GM12878 (cell line): Measurements from ENCODE around the gene IGF2R. TPM values are rescaled to one million over a fixed set of nuclear protein-coding genes. Genes with fewer than 3 reads are reported as not detected.

Experiments
- ATAC-seq: fragments of 200-7000 bp; cut with Tn5 transposase; 3 replicates; pipeline ENCODE4 v1.9.1; 2020; ENCODE audit warnings: mild to moderate bottlenecking, moderate library complexity
- BruUV-seq: library from RNA; stranded (reverse); fragments of 400-500 nt; replicated peaks from 2 replicates; lab custom pipeline; 2021; lab: Mats Ljungman, UMichigan
- CTCF ChIA-PET: fragments of 300-600 bp; sonication (Branson Sonifier 250); formaldehyde crosslinking; extraction: SDS; loops from one replicate; lab custom pipeline; 2021; ENCODE audit warnings: inconsistent platforms; lab: Yijun Ruan, JAX
- POLR2A ChIA-PET: fragments of 350-600 bp; formaldehyde crosslinking; extraction: SDS; loops from one replicate; lab custom pipeline; 2021; ENCODE audit warnings: inconsistent platforms; lab: Charles Lee
- RAD21 ChIA-PET: fragments of 300-600 bp; sonication (Branson Sonifier 250); formaldehyde crosslinking; loops from one replicate; lab custom pipeline; 2023; ENCODE audit warnings: antibody characterized with exemption; ENCODE audit not compliant: unreplicated experiment; lab: Charles Lee
- SMC1A ChIA-PET: fragments of 300-600 bp; sonication (Branson Sonifier 250); formaldehyde crosslinking; loops from one replicate; lab custom pipeline; 2023; ENCODE audit not compliant: unreplicated experiment, uncharacterized antibody; lab: Charles Lee
- DNase-seq: peaks from one replicate; pipeline ENCODE4 v3.0.0-alpha.2; 2011; ENCODE audit warnings: low read depth, low spot score
- FAIRE-seq: peaks from 3 replicates; lab custom pipeline; 2011; peaks lifted over from hg19 to GRCh38; lab: Jason Lieb, UNC
- H2AFZ ChIP-seq: 2 replicates; pipeline ENCODE4 v1.6.0; 2011; ENCODE audit warnings: low read depth, low read length, control low read depth; ENCODE audit not compliant: control insufficient read depth
- H3K27ac ChIP-seq: 2 replicates; pipeline ENCODE4 v1.5.1; 2011; ENCODE audit warnings: control low read depth; ENCODE audit not compliant: control insufficient read depth, insufficient read depth
- H3K27me3 ChIP-seq, 2 experiments: replicated peaks in 1 of 2; 2 replicates each; pipeline versions ENCODE4 v1.6.0 to v1.6.1; 2011; ENCODE audit warnings: low read length in 1 of 2; ENCODE audit not compliant: control insufficient read depth in 2 of 2, insufficient read depth in 2 of 2
- H3K36me3 ChIP-seq, 2 experiments: 2 replicates each; pipeline ENCODE4 v1.5.1; 2011; ENCODE audit warnings: low read length in 1 of 2; ENCODE audit not compliant: control insufficient read depth in 2 of 2, insufficient read depth in 2 of 2
- H3K4me1 ChIP-seq: 2 replicates; pipeline ENCODE4 v1.6.1; 2011; ENCODE audit warnings: mild to moderate bottlenecking, low read length, moderate library complexity, mixed read lengths; ENCODE audit not compliant: control insufficient read depth, insufficient read depth
- H3K4me2 ChIP-seq: 2 replicates; pipeline ENCODE4 v1.6.0; 2011; ENCODE audit warnings: control low read depth; ENCODE audit not compliant: control insufficient read depth, insufficient read depth
- H3K4me3 ChIP-seq: fragments of 200-600 bp; sonication (generic); 2 replicates; pipeline ENCODE4 v1.5.1; 2016
- H3K79me2 ChIP-seq: 2 replicates; pipeline ENCODE4 v1.6.0; 2011; ENCODE audit warnings: low read length; ENCODE audit not compliant: control insufficient read depth, insufficient read depth
- H3K9ac ChIP-seq: 2 replicates; pipeline ENCODE4 v1.8.0; 2011; ENCODE audit warnings: low read length, control low read depth, mixed read lengths; ENCODE audit not compliant: control insufficient read depth, insufficient read depth
- H3K9me3 ChIP-seq: replicated peaks from 3 replicates; pipeline ENCODE4 v1.5.1; 2011; ENCODE audit warnings: mild to moderate bottlenecking, low read length; ENCODE audit not compliant: control insufficient read depth, insufficient read depth
- H4K20me1 ChIP-seq: 2 replicates; pipeline ENCODE4 v1.6.0; 2011; ENCODE audit not compliant: control insufficient read depth, insufficient read depth
- BACH1 ChIP-seq: fragments of 450-650 bp; IDR thresholded peaks from 2 replicates; pipeline ENCODE4 v1.6.1; 2017; ENCODE audit warnings: mild to moderate bottlenecking, borderline replicate concordance
- BCL3 ChIP-seq: IDR thresholded peaks from 2 replicates; pipeline ENCODE4 v1.6.1; 2011; ENCODE audit warnings: borderline replicate concordance, low read depth, mild to moderate bottlenecking, moderate library complexity, low read length; ENCODE audit not compliant: insufficient read depth, poor library complexity, severe bottlenecking
- CBFB ChIP-seq: IDR thresholded peaks from 2 replicates; pipeline ENCODE4 v1.6.1; 2016; ENCODE audit warnings: antibody characterized with exemption, low read depth
- CHD1 ChIP-seq: IDR thresholded peaks from 2 replicates; pipeline ENCODE4 v1.6.1; 2012; ENCODE audit warnings: low read depth, low read length, improper control_type of control experiment
- EGR1 ChIP-seq, 2 experiments: IDR thresholded peaks; 1 replicate in 1 of 2; 2 replicates in 1 of 2; pipeline ENCODE4 v1.6.1; 2011 to 2012; ENCODE audit warnings: low read depth in 2 of 2, low read length in 2 of 2, borderline replicate concordance in 1 of 2, mild to moderate bottlenecking in 1 of 2, moderate library complexity in 1 of 2
- EZH2 ChIP-seq: IDR thresholded peaks from 2 replicates; pipeline ENCODE4 v1.6.1; 2012; ENCODE audit warnings: low read depth, mild to moderate bottlenecking, control low read depth, inconsistent platforms, low read length, borderline replicate concordance; ENCODE audit not compliant: control insufficient read depth
- HDAC6 ChIP-seq: fragments of 200-600 bp; sonication (generic); IDR thresholded peaks from one replicate; pipeline ENCODE4 v1.8.0; 2017; ENCODE audit warnings: antibody characterized with exemption; ENCODE audit not compliant: unreplicated experiment
- IKZF1 ChIP-seq: fragments of 450-650 bp; conservative IDR thresholded peaks from 2 replicates; pipeline ENCODE4 v1.6.1; 2017; ENCODE audit warnings: antibody characterized with exemption, mild to moderate bottlenecking
- MXI1 ChIP-seq: fragments of 150-350 bp; IDR thresholded peaks from 2 replicates; pipeline ENCODE4 v1.6.1; 2011; ENCODE audit warnings: low read depth, mild to moderate bottlenecking, inconsistent platforms, low read length, improper control_type of control experiment
- PAX5 ChIP-seq: IDR thresholded peaks from 2 replicates; pipeline ENCODE4 v1.6.1; 2011; ENCODE audit warnings: low read depth, low read length, borderline replicate concordance
- PML ChIP-seq: IDR thresholded peaks from 2 replicates; pipeline ENCODE4 v1.6.1; 2012; ENCODE audit warnings: low read length, inconsistent platforms
- POU2F2 ChIP-seq: IDR thresholded peaks from 3 replicates; pipeline ENCODE4 v1.6.1; 2011; ENCODE audit warnings: low read depth, mild to moderate bottlenecking, low read length, borderline replicate concordance
- RELA ChIP-seq: fragments of 450-650 bp; IDR thresholded peaks from 2 replicates; pipeline ENCODE4 v1.8.0; 2014; ENCODE audit warnings: borderline replicate concordance; ENCODE audit not compliant: partially characterized antibody
- SIN3A ChIP-seq: IDR thresholded peaks from 2 replicates; pipeline ENCODE4 v1.6.1; 2012; ENCODE audit warnings: low read depth, low read length, improper control_type of control experiment
- USF2 ChIP-seq: IDR thresholded peaks from 2 replicates; pipeline ENCODE4 v1.6.1; 2011; ENCODE audit warnings: low read depth, low read length, improper control_type of control experiment, borderline replicate concordance
- WGBS: methylation state at CpG from one replicate; pipeline ENCODE4 v1.1.6; 2016; ENCODE audit warnings: low lambda C conversion rate; ENCODE audit not compliant: insufficient replicate concordance, insufficient coverage; ENCODE audit errors: missing lambda C conversion rate; 5-methylcytosine and 5-hydroxymethylcytosine counted together
- in situ Hi-C: fragments of 300-500 bp; cut with MboI; formaldehyde crosslinking; loops from 9 replicates; pipeline ENCODE4 v1.14.3; 2018; ENCODE audit warnings: mixed read lengths
- intact Hi-C: fragments of 100-400 bp; cut with micrococcal nuclease; formaldehyde crosslinking; loops from one replicate; pipeline ENCODE4 v1.14.2; 2022; ENCODE audit not compliant: unreplicated experiment
- polyA plus RNA-seq, 11 experiments: library from polyadenylated mRNA; depleted of rRNA in 4 of 11; unstranded in 6 of 11; stranded (reverse) in 5 of 11; fragments of >200 nt; fragmentation: Nextera tagmentation in 4 of 11; fragmentation: Illumina TruSeq in 1 of 11; extraction: Ambion mirVana in 4 of 11; extraction: Trizol in 1 of 11; gene quantifications; 1 replicate in 1 of 11; 2 replicates in 10 of 11; pipeline versions ENCODE4 v1.2.1 to v1.2.3, GENCODE V29; 2011 to 2016; ENCODE audit warnings: inconsistent platforms in 2 of 11, missing spikeins in 2 of 11, low read depth in 1 of 11
- total RNA-seq, 4 experiments: library from RNA; depleted of rRNA in 3 of 4; stranded (reverse); fragments of >200 nt in 3 of 4; fragmentation: Illumina TruSeq in 1 of 4; extraction: Trizol in 1 of 4; gene quantifications; 2 replicates each; pipeline versions ENCODE4 v1.2.1 to v1.2.3, GENCODE V29; 2013 to 2021
- TF ChIP-seq, protein P1 (sequence below): fragments of 450-650 bp; IDR thresholded peaks from 2 replicates; pipeline ENCODE4 v1.6.1; 2018; ENCODE audit warnings: mild to moderate bottlenecking, low read depth, moderate library complexity; ENCODE audit not compliant: partially characterized antibody

The IGF2R gene
- total and polyA plus RNA-seq, 10 of the 15 experiments (the other 5 are each of a cell fraction or from before 2014, with no cell fraction given), result 1.00 to 40.1 (median 16.8) TPM

DNA sequence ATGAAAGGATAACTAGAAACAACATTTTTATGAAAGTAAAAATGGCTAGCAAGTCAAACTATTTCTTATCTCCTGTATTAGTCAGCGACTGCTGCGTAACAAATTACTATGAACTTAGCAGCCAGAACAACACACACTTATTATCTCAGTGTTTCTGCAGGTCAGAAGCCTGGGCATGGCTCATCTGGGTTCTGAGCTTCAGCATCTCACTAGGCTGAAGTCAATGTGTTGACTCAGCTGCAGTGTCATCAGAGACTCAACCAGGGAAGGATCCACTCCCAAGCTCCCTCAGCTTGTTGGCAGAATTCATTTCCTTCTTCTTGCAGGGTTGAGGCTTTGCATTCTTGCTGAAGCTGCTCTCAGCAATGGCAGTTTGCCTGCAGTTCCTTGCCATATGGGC, 33.2 kb upstream of the IGF2R start (continued):
- TF ChIP-seq, protein P1, sequence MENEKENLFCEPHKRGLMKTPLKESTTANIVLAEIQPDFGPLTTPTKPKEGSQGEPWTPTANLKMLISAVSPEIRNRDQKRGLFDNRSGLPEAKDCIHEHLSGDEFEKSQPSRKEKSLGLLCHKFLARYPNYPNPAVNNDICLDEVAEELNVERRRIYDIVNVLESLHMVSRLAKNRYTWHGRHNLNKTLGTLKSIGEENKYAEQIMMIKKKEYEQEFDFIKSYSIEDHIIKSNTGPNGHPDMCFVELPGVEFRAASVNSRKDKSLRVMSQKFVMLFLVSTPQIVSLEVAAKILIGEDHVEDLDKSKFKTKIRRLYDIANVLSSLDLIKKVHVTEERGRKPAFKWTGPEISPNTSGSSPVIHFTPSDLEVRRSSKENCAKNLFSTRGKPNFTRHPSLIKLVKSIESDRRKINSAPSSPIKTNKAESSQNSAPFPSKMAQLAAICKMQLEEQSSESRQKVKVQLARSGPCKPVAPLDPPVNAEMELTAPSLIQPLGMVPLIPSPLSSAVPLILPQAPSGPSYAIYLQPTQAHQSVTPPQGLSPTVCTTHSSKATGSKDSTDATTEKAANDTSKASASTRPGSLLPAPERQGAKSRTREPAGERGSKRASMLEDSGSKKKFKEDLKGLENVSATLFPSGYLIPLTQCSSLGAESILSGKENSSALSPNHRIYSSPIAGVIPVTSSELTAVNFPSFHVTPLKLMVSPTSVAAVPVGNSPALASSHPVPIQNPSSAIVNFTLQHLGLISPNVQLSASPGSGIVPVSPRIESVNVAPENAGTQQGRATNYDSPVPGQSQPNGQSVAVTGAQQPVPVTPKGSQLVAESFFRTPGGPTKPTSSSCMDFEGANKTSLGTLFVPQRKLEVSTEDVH, result no peak
- TF ChIP-seq PML (no peak), RELA (no peak), EZH2 (no peak), HDAC6 (no peak), IKZF1 (no peak), BACH1 (no peak), SIN3A (no peak), CBFB (no peak)

DNA sequence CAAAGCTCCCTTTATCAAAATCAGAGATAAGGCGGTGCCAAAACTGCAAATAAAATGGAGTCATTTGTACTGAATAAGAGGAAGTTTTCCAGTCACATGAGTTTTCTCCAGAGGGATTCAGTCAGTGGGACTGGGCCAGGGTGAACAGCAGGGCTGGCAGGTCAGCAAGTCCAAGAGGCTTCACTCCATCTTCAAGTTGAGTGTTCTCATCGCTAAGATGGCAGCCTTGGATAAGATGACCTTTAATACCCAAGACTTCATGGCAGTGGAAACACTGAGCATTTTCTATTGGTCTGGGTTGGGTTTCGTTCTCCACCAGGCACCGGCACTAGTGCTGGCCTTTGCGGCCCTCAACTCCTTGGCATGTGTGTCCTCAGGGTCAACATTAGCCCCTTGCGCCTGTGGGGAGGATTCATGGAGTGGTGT, 29.3 kb upstream of the IGF2R start:
- no peak for ATAC-seq
- Histone ChIP-seq H3K4me3 (no peak overlapping the region), H3K36me3 (no peaks in the 10 kb centered on the region), H3K27ac (no peak overlapping the region), H3K27me3 (no peaks in the 10 kb centered on the region), H3K79me2 (no peaks in the 10 kb centered on the region), H3K9ac (no peak overlapping the region), H2AFZ (no peak overlapping the region), H3K4me1 (no peaks in the 10 kb centered on the region), H3K9me3 (peaks cover 2% of the 10 kb centered on the region; the same call in 1 of the 3 replicates), H3K4me2 (no peak overlapping the region), H4K20me1 (no peaks in the 10 kb centered on the region)
- POLR2A ChIA-PET, result no interaction called here
- in situ Hi-C loops, result loop anchor here (5.0 kb wide), 1 partner anchor 72 kb away; no protein-coding TSS in a partner anchor
- SMC1A ChIA-PET, result interaction anchor here (0.9 to 9.3 kb wide), 5 partner anchors 8 to 150 kb away, joined by 3 to 113 read pairs (median 5); partner anchors contain the start of gene MRPL18
- intact Hi-C loops, result loop anchor here (2.0 kb wide), 1 partner anchor 247 kb away; the partner anchor contains the start of gene SOD2
- RAD21 ChIA-PET, result interaction anchor here (5.2 kb wide), 1 partner anchor 77 kb away, joined by 74 read pairs; no protein-coding TSS in a partner anchor
- FAIRE-seq, result no peak
- BruUV-seq, result no TSS peak
- CTCF ChIA-PET, result interaction anchor here (1.7 to 10.2 kb wide), 2 partner anchors 7 to 75 kb away, joined by 8 to 114 read pairs; no protein-coding TSS in a partner anchor
- 74% methylated on average over 6 of the region's 6 CpGs for WGBS
- DNase-seq, result no peak
- TF ChIP-seq MXI1 (no peak), SIN3A (no peak), BCL3 (no peak), CHD1 (no peak), EGR1 (IDR thresholded peaks at IDR 0.05; ENCODE audit: borderline replicate concordance in 1 of 2, low read depth in 2 of 2, low read length in 2 of 2) (no peak), USF2 (no peak), PAX5 (no peak), POU2F2 (no peak)
